Neural cell (in vitro differentiated cells): Measurements from ENCODE around the gene CES2. TPM values are rescaled to one million over a fixed set of nuclear protein-coding genes. Genes with fewer than 3 reads are reported as not detected.

Experiments used
- H2AFZ ChIP-seq: fragments of 200-600, 300-800 bp; sonication (generic), shearing (Covaris generic); 2 replicates; pipeline ENCODE4 v1.6.0; 2014; ENCODE audit warnings: low read depth, mild to moderate bottlenecking, antibody characterized with exemption, low read length, moderate library complexity
- H3F3A ChIP-seq: fragments of 200-600 bp; shearing (Covaris generic); 2 replicates; pipeline ENCODE4 v1.6.1; 2016; ENCODE audit warnings: mild to moderate bottlenecking, moderate library complexity, mixed read lengths, antibody characterized with exemption, low read length; ENCODE audit not compliant: insufficient read depth, poor library complexity, severe bottlenecking
- H3K27ac ChIP-seq: fragments of 200-600, 300-800 bp; sonication (generic), shearing (Covaris generic); 2 replicates; pipeline ENCODE4 v1.5.1; 2014; ENCODE audit warnings: mild to moderate bottlenecking, low read length, moderate library complexity
- H3K27me3 ChIP-seq: fragments of 300-800, 200-600 bp; sonication (generic), shearing (Covaris generic); 2 replicates; pipeline ENCODE4 v1.6.0; 2014; ENCODE audit warnings: mild to moderate bottlenecking, low read depth, low read length, moderate library complexity; ENCODE audit not compliant: insufficient read depth
- H3K36me3 ChIP-seq: fragments of 300-800, 200-600 bp; sonication (generic), shearing (Covaris generic); 2 replicates; pipeline ENCODE4 v1.5.1; 2014; ENCODE audit warnings: mild to moderate bottlenecking, antibody characterized with exemption, low read length, moderate library complexity; ENCODE audit not compliant: insufficient read depth
- H3K4me2 ChIP-seq: fragments of 300-800, 200-600 bp; sonication (generic), shearing (Covaris generic); 2 replicates; pipeline ENCODE4 v1.6.0; 2014; ENCODE audit warnings: mild to moderate bottlenecking, low read length
- H3K4me3 ChIP-seq: fragments of 300-800, 200-600 bp; sonication (generic), shearing (Covaris generic); 2 replicates; pipeline ENCODE4 v1.5.1; 2014; ENCODE audit warnings: mild to moderate bottlenecking, low read length, moderate library complexity
- H3K79me2 ChIP-seq: fragments of 200-600 bp; shearing (Covaris generic); replicated peaks from 2 replicates; pipeline ENCODE4 v1.6.0; 2014; ENCODE audit warnings: mild to moderate bottlenecking, low read length, moderate library complexity; ENCODE audit not compliant: insufficient read depth
- H3K9ac ChIP-seq: fragments of 300-800, 200-600 bp; sonication (generic), shearing (Covaris generic); 2 replicates; pipeline ENCODE4 v1.6.1; 2016; ENCODE audit warnings: mild to moderate bottlenecking, low read length, mixed read lengths
- H3K9me2 ChIP-seq: fragments of 200-600 bp; shearing (Covaris generic); 2 replicates; pipeline ENCODE4 v1.6.1; 2016; ENCODE audit warnings: mild to moderate bottlenecking, low read length, mixed read lengths; ENCODE audit not compliant: insufficient read depth
- H3K9me3 ChIP-seq: fragments of 200-600, 300-800 bp; sonication (generic), shearing (Covaris generic); 2 replicates; pipeline ENCODE4 v1.6.1; 2016; ENCODE audit warnings: mild to moderate bottlenecking, mixed run types, low read length, moderate library complexity, mixed read lengths
- H4K20me1 ChIP-seq: fragments of 200-600 bp; shearing (Covaris generic); 2 replicates; pipeline ENCODE4 v1.6.1; 2016; ENCODE audit warnings: mild to moderate bottlenecking, mixed run types; ENCODE audit not compliant: insufficient read depth
- CTCF ChIP-seq: fragments of 450-650 bp; IDR thresholded peaks from 2 replicates; pipeline ENCODE4 v1.5.1; 2014; ENCODE audit warnings: antibody characterized with exemption, mild to moderate bottlenecking, moderate library complexity; ENCODE audit not compliant: poor library complexity, severe bottlenecking
- EP300 ChIP-seq: fragments of 450-650 bp; conservative IDR thresholded peaks from 2 replicates; pipeline ENCODE4 v1.6.1; 2014; ENCODE audit warnings: antibody characterized with exemption, mild to moderate bottlenecking, moderate library complexity; ENCODE audit not compliant: poor library complexity, severe bottlenecking
- EZH2 ChIP-seq: fragments of 200-600, 300-800 bp; shearing (Covaris generic), sonication (generic); IDR thresholded peaks from 2 replicates; pipeline ENCODE4 v1.6.1; 2014; ENCODE audit warnings: antibody characterized with exemption, low read length, borderline replicate concordance, mild to moderate bottlenecking; ENCODE audit not compliant: insufficient read depth, poor library complexity, severe bottlenecking
- MXI1 ChIP-seq: fragments of 450-650 bp; conservative IDR thresholded peaks from 2 replicates; pipeline ENCODE4 v1.6.1; 2014; ENCODE audit warnings: antibody characterized with exemption, mild to moderate bottlenecking; ENCODE audit not compliant: poor library complexity, severe bottlenecking
- POLR2AphosphoS5 ChIP-seq: IDR thresholded peaks from 2 replicates; pipeline ENCODE4 v1.6.1; 2012
- RAD21 ChIP-seq: fragments of 450-650 bp; conservative IDR thresholded peaks from 2 replicates; pipeline ENCODE4 v1.6.1; 2014; ENCODE audit warnings: antibody characterized with exemption, mild to moderate bottlenecking, moderate library complexity
- REST ChIP-seq: IDR thresholded peaks from 2 replicates; pipeline ENCODE4 v1.6.1; 2012; ENCODE audit warnings: borderline replicate concordance
- SMC3 ChIP-seq: fragments of 450-650 bp; conservative IDR thresholded peaks from 2 replicates; pipeline ENCODE4 v1.6.1; 2014; ENCODE audit warnings: antibody characterized with exemption, mild to moderate bottlenecking, moderate library complexity; ENCODE audit not compliant: poor library complexity
- TAF1 ChIP-seq: IDR thresholded peaks from 2 replicates; pipeline ENCODE4 v1.6.1; 2012; ENCODE audit warnings: low read depth
- polyA plus RNA-seq: library from polyadenylated mRNA; depleted of rRNA; stranded (reverse); fragments of >200 nt; gene quantifications from 2 replicates; pipeline ENCODE4 v1.2.3, GENCODE V29; 2014

Gene CES2
- polyA plus RNA-seq, 1 donor from 2014 or later = 22.9 TPM

GRCh38 chr16:66936462-66936861, 1.1 kb downstream of the CES2 start:
- Histone ChIP-seq H3K4me2 (no peak overlapping the region), H3K9ac (no peak overlapping the region), H3K9me3 (no peaks in the 10 kb centered on the region), H3K27ac (no peak overlapping the region), H4K20me1 (peaks cover 5% of the 10 kb centered on the region), H3K9me2 (no peaks in the 10 kb centered on the region), H3K27me3 (no peaks in the 10 kb centered on the region), H3K79me2 (peaks cover 10% of the 10 kb centered on the region), H3F3A (no peaks in the 10 kb centered on the region), H3K4me3 (peak overlapping the region; percentile 99), H3K36me3 (no peaks in the 10 kb centered on the region), H2AFZ (no peak overlapping the region)
- TF ChIP-seq CTCF (no peak), SMC3 (no peak), EP300 (no peak), TAF1 (no peak), REST (no peak), RAD21 (no peak), POLR2AphosphoS5 (no peak), MXI1 (no peak), EZH2 (no peak)

- Histone ChIP-seq H2AFZ (no peak overlapping the region), H3K9me3 (no peaks in the 10 kb centered on the region), H3K9ac (no peak overlapping the region), H3K4me3 (peak overlapping the region; percentile 99), H3F3A (no peaks in the 10 kb centered on the region), H3K9me2 (no peaks in the 10 kb centered on the region), H3K4me2 (no peak overlapping the region), H3K27ac (no peak overlapping the region), H3K79me2 (peaks cover 10% of the 10 kb centered on the region), H3K27me3 (no peaks in the 10 kb centered on the region), H3K36me3 (no peaks in the 10 kb centered on the region), H4K20me1 (peaks cover 5% of the 10 kb centered on the region)
- TF ChIP-seq RAD21 = no peak
- TF ChIP-seq MXI1 = no peak
- no peak for TF ChIP-seq TAF1
- no peak for TF ChIP-seq CTCF
- TF ChIP-seq SMC3 = no peak
- TF ChIP-seq EP300 = no peak
- TF ChIP-seq POLR2AphosphoS5 = no peak
These were observed 1.7 kb downstream of the CES2 start for GRCh38 chr16:66936889-66937554.
